GM12891 (cell line): ENCODE measurements around the gene YOD1.

Experiments used
- PAX5 ChIP-seq: IDR thresholded peaks from 2 replicates; pipeline ENCODE4 v1.6.1; 2011; ENCODE audit warnings: low read length, moderate library complexity, mild to moderate bottlenecking; ENCODE audit not compliant: insufficient read depth, severe bottlenecking
- POLR2A ChIP-seq: IDR thresholded peaks from 2 replicates; pipeline ENCODE4 v1.6.1; 2011; ENCODE audit warnings: low read depth, low read length, control low read depth
- POLR2AphosphoS5 ChIP-seq: IDR thresholded peaks from 2 replicates; pipeline ENCODE4 v1.6.1; 2011; ENCODE audit warnings: low read depth, low read length, control low read depth
- POU2F2 ChIP-seq: IDR thresholded peaks from 2 replicates; pipeline ENCODE4 v1.6.1; 2011; ENCODE audit warnings: low read depth, mild to moderate bottlenecking, control low read depth, low read length, moderate library complexity
- TAF1 ChIP-seq: IDR thresholded peaks from 2 replicates; pipeline ENCODE4 v1.6.1; 2011; ENCODE audit warnings: low read depth, low read length, control low read depth

GRCh38 chr1:207022996-207023679 lies 27.9 kb downstream of the YOD1 start:
- TF ChIP-seq POLR2A (no peak), POLR2AphosphoS5 (no peak), TAF1 (no peak), POU2F2 (no peak), PAX5 (no peak)
